HG03432 (cell line): Measurements from ENCODE around the gene FARP1.

ENCODE experiments used
- ATAC-seq: cut with Tn5 transposase; IDR thresholded peaks from one replicate; pipeline ENCODE4 v1.9.1; 2021; ENCODE audit warnings: mild to moderate bottlenecking, moderate library complexity; ENCODE audit not compliant: unreplicated experiment

FARP1 gene

GRCh38 chr13:98322091-98322718, 179.3 kb downstream of the FARP1 start:
- ATAC-seq, result no peak

GRCh38 chr13:98324105-98324504, 181.2 kb downstream of the FARP1 start:
- no peak for ATAC-seq

- no peak for ATAC-seq
Measured at GRCh38 chr13:98325724-98326123, 182.8 kb downstream of the FARP1 start.

GRCh38 chr13:98326291-98326690, 183.4 kb downstream of the FARP1 start:
- no peak for ATAC-seq

- no peak for ATAC-seq
Measured at GRCh38 chr13:98327371-98328270, 184.7 kb downstream of the FARP1 start.

- ATAC-seq, result no peak
Measured at GRCh38 chr13:98328511-98328910, 185.6 kb downstream of the FARP1 start.

- ATAC-seq, result no peak
Measured at GRCh38 chr13:98332222-98332621, 189.3 kb downstream of the FARP1 start.

GRCh38 chr13:98332691-98333090, 189.8 kb downstream of the FARP1 start:
- no peak for ATAC-seq

GRCh38 chr13:98333486-98333885, 190.6 kb downstream of the FARP1 start:
- no peak for ATAC-seq

GRCh38 chr13:98334620-98335205, 191.8 kb downstream of the FARP1 start:
- ATAC-seq, result no peak

- ATAC-seq, result no peak
Measured at GRCh38 chr13:98335721-98336120, 192.8 kb downstream of the FARP1 start.

- no peak for ATAC-seq
Measured at GRCh38 chr13:98338310-98338709, 195.4 kb downstream of the FARP1 start.

GRCh38 chr13:98339684-98340425, 197.0 kb downstream of the FARP1 start:
- ATAC-seq, result no peak

GRCh38 chr13:98342953-98343352, 200.1 kb downstream of the FARP1 start:
- no peak for ATAC-seq

- no peak for ATAC-seq
Measured at GRCh38 chr13:98343461-98343860, 200.6 kb downstream of the FARP1 start.

- ATAC-seq, result no peak
Measured at GRCh38 chr13:98344392-98344791, 201.5 kb downstream of the FARP1 start.

- no peak for ATAC-seq
Measured at GRCh38 chr13:98345107-98345935, 202.4 kb downstream of the FARP1 start.

- no peak for ATAC-seq
Measured at GRCh38 chr13:98346904-98347636, 204.2 kb downstream of the FARP1 start.

- ATAC-seq, result no peak
Measured at GRCh38 chr13:98347756-98348155, 204.9 kb downstream of the FARP1 start.
